Measurements from ENCODE around the gene ENTPD3.
A peak's percentile ranks its signal among the peaks of the same experiment; 100 is the strongest.

ENTPD3 gene

GRCh38 chr3:40397912-40398311 lies 10.9 kb downstream of the ENTPD3 start:
- DNase-seq: no peak
- in situ Hi-C loops (cut with HindIII; ENCODE audit: low pct_ligation_motif_present, low pct_unique_long_range_greater_than_20kb, low sequenced_read_pairs): no loop called here

GRCh38 chr3:40398346-40398745 lies 11.4 kb downstream of the ENTPD3 start:
- no peak for DNase-seq
- in situ Hi-C loops (cut with HindIII; ENCODE audit: low pct_ligation_motif_present, low pct_unique_long_range_greater_than_20kb, low sequenced_read_pairs): no loop called here

GRCh38 chr3:40404591-40405198 lies 17.7 kb downstream of the ENTPD3 start:
- DNase-seq: no peak
- in situ Hi-C loops (cut with HindIII; ENCODE audit: low pct_ligation_motif_present, low pct_unique_long_range_greater_than_20kb, low sequenced_read_pairs): no loop called here

GRCh38 chr3:40407007-40407406 lies 20.0 kb downstream of the ENTPD3 start:
- no peak for DNase-seq
- in situ Hi-C loops (cut with HindIII; ENCODE audit: low pct_ligation_motif_present, low pct_unique_long_range_greater_than_20kb, low sequenced_read_pairs): no loop called here

- DNase-seq: no peak
- in situ Hi-C loops (cut with HindIII; ENCODE audit: low pct_ligation_motif_present, low pct_unique_long_range_greater_than_20kb, low sequenced_read_pairs): no loop called here
These were observed 20.6 kb downstream of the ENTPD3 start for GRCh38 chr3:40407611-40408010.

- in situ Hi-C loops (cut with HindIII; ENCODE audit: low pct_ligation_motif_present, low pct_unique_long_range_greater_than_20kb, low sequenced_read_pairs): no loop called here
- DNase-seq: no peak
These were observed 27.3 kb downstream of the ENTPD3 start for GRCh38 chr3:40414270-40414669.

GRCh38 chr3:40417845-40418543 lies 31.0 kb downstream of the ENTPD3 start:
- DNase-seq: no peak
- in situ Hi-C loops (cut with HindIII; ENCODE audit: low pct_ligation_motif_present, low pct_unique_long_range_greater_than_20kb, low sequenced_read_pairs): no loop called here

GRCh38 chr3:40422861-40423260 lies 35.9 kb downstream of the ENTPD3 start:
- no peak for DNase-seq
- in situ Hi-C loops (cut with HindIII; ENCODE audit: low pct_ligation_motif_present, low pct_unique_long_range_greater_than_20kb, low sequenced_read_pairs): no loop called here

- no peak for DNase-seq
- in situ Hi-C loops (cut with HindIII; ENCODE audit: low pct_ligation_motif_present, low pct_unique_long_range_greater_than_20kb, low sequenced_read_pairs): no loop called here
These were observed 40.2 kb downstream of the ENTPD3 start for GRCh38 chr3:40427045-40427669.

- in situ Hi-C loops (cut with HindIII; ENCODE audit: low pct_ligation_motif_present, low pct_unique_long_range_greater_than_20kb, low sequenced_read_pairs): no loop called here
- DNase-seq: no peak
These were observed 45.8 kb downstream of the ENTPD3 start for GRCh38 chr3:40432793-40433192.

GRCh38 chr3:40437889-40438288 lies 50.9 kb downstream of the ENTPD3 start:
- no peak for DNase-seq
- in situ Hi-C loops (cut with HindIII; ENCODE audit: low pct_ligation_motif_present, low pct_unique_long_range_greater_than_20kb, low sequenced_read_pairs): no loop called here

- in situ Hi-C loops (cut with HindIII; ENCODE audit: low pct_ligation_motif_present, low pct_unique_long_range_greater_than_20kb, low sequenced_read_pairs): no loop called here
- DNase-seq: no peak
These were observed 58.1 kb downstream of the ENTPD3 start for GRCh38 chr3:40445062-40445461.

GRCh38 chr3:40445880-40446279 lies 58.9 kb downstream of the ENTPD3 start:
- DNase-seq: no peak
- in situ Hi-C loops (cut with HindIII; ENCODE audit: low pct_ligation_motif_present, low pct_unique_long_range_greater_than_20kb, low sequenced_read_pairs): no loop called here

- in situ Hi-C loops (cut with HindIII; ENCODE audit: low pct_ligation_motif_present, low pct_unique_long_range_greater_than_20kb, low sequenced_read_pairs): no loop called here
- no peak for DNase-seq
These were observed 63.5 kb downstream of the ENTPD3 start for GRCh38 chr3:40450438-40450837.

- DNase-seq: no peak
- in situ Hi-C loops (cut with HindIII; ENCODE audit: low pct_ligation_motif_present, low pct_unique_long_range_greater_than_20kb, low sequenced_read_pairs): no loop called here
These were observed 64.6 kb downstream of the ENTPD3 start for GRCh38 chr3:40451551-40451950.

GRCh38 chr3:40452057-40452456 lies 65.1 kb downstream of the ENTPD3 start:
- in situ Hi-C loops (cut with HindIII; ENCODE audit: low pct_ligation_motif_present, low pct_unique_long_range_greater_than_20kb, low sequenced_read_pairs): no loop called here
- DNase-seq: no peak

GRCh38 chr3:40452562-40452875 lies 65.5 kb downstream of the ENTPD3 start:
- in situ Hi-C loops (cut with HindIII; ENCODE audit: low pct_ligation_motif_present, low pct_unique_long_range_greater_than_20kb, low sequenced_read_pairs): no loop called here
- no peak for DNase-seq

- DNase-seq: peak; percentile 97
- in situ Hi-C loops (cut with HindIII; ENCODE audit: low pct_ligation_motif_present, low pct_unique_long_range_greater_than_20kb, low sequenced_read_pairs): no loop called here
These were observed 66.1 kb downstream of the ENTPD3 start for GRCh38 chr3:40452876-40453730.

- no peak for DNase-seq
- in situ Hi-C loops (cut with HindIII; ENCODE audit: low pct_ligation_motif_present, low pct_unique_long_range_greater_than_20kb, low sequenced_read_pairs): no loop called here
These were observed 66.9 kb downstream of the ENTPD3 start for GRCh38 chr3:40453933-40454332.

All from ACHN (cell line).